Superior temporal gyrus (tissue), 1 donor: ENCODE results near the gene MMP15.
"Not testable (repeated sequence)": the region's sequence is repeated elsewhere in the genome, so short reads cannot be mapped to it uniquely, and the experiment has no call there.

Experiments
- DNase-seq: peaks from one replicate; pipeline ENCODE4 v3.0.0-alpha.2; 2016; ENCODE audit errors: extremely low spot score

MMP15 gene

DNA sequence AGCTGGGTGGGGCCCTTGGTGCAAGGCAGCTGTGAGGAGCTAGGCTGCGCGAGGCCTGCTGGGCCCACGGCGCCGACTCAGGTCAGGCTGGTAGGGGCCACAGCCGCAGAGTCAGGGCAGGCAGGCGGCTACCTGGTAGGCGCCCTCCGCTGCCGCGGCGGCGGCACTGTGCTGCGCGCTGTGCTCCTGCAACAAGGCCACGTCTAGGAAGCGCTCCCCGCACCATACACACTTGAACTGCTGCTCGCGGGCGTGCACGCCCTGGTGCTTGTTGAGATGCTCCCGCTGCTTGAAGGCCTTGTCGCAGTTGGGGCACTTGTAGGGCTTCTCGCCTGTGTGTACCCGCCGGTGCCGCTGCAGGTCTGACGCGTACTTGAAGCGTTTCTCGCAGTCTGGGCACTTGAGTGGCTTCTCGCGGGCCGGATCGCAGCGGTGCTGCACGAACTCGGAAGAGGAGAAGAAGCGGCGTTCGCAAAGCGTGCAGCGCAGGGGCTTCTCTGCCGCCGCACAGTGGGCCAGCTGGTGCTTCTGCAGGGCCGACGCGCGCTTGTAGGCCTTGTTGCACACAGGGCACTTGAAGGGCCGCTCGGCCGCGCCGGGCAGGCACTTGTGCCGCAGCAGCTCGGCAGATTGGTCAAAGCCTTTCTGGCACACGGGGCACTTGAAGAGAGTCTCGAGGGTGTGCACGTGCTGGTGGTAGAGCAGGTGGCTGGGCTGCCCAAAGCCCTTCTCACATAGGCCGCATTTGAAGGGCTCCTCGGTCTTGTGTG is 29.0 kb upstream of the MMP15 start:
- DNase-seq, result no peak

DNA sequence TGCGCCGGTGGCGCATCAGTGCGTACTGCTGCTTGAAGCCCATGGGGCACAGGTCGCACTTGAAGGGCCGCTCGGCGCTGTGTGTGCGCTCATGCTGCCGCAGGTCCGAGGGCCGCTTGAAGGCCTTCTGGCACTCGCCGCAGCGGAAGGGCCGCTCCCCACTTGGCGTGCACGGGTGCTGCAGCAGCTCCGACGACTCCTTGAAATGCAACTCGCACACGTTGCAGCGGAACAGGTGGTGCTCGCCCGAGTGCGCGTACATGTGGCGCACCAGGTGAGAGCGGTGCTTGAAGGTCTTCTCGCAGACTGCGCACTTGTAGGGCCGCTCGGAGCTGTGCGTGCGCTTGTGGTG is 28.4 kb upstream of the MMP15 start:
- no peak for DNase-seq

DNA sequence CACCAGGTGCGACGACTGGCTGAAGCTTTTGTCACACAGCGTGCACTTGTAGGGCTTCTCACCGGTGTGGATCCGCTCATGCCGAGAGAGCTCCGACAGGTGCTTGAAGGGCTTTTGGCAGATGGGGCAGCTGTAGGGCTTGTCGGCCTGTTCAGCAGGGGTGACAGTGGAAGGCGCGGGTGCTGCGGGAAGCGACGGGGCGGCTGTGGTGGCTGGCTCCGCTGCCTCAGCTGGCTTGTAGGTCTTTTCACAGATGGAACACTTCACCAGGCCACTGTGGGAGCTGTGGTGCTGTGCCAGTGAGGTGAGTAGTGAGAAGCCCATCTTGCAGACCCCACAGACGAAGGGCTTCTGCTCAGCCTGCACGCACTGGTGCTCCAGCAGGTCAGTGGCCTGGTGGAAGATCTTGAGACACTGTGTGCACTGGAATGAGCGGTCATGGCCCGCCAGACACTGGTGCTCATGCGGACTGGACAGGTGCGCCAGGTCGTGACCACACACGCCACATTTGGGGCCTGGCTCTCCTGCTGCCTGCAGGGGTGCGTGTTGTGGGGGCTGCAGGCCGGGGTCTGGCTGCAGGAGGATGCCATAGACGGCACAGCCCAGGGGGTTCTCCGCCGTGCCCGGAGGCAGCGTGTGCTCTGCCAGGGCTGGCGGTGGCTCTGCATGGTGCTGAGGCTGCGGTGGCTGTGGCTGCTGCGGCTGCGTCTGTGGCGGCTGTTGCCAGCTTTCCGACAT is 27.9 kb upstream of the MMP15 start:
- DNase-seq, result no peak

DNA sequence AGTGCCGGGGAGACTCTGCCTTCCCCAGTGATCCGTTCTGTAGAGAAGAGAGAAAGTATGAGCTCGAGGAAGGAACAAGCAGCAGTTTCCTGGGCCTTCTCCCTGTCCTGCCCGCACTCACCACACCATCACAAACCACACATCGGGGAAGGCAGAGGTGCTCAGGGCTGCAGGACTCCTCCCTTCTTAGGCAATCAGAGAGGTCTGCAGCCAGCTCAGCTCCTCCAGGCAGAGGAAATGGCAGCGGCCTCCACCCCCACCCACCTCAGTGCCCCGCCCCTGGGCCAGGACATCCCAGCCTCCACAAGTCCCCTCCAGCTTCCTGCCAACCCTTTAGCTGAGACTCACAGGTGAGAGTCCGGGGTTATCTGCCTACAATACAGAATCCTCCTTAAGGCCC is 27.1 kb upstream of the MMP15 start:
- DNase-seq, result no peak

DNA sequence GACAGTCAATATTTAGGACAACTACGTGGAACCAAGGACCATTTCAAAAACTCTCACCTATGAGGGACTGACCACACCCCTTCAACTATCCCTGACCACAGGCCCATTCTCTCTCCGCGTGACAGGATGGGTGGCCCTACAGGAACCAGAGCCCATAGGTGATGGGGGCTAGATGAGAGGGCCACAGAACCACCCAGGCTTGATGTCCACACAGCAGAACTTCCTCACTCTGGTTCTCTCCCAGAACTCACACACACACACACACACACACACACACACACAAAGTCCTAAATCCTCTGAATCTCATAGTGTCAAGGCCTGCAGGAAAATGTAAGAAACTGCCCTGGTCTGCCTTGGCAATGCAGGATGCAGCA is 26.6 kb upstream of the MMP15 start:
- no peak for DNase-seq

DNA sequence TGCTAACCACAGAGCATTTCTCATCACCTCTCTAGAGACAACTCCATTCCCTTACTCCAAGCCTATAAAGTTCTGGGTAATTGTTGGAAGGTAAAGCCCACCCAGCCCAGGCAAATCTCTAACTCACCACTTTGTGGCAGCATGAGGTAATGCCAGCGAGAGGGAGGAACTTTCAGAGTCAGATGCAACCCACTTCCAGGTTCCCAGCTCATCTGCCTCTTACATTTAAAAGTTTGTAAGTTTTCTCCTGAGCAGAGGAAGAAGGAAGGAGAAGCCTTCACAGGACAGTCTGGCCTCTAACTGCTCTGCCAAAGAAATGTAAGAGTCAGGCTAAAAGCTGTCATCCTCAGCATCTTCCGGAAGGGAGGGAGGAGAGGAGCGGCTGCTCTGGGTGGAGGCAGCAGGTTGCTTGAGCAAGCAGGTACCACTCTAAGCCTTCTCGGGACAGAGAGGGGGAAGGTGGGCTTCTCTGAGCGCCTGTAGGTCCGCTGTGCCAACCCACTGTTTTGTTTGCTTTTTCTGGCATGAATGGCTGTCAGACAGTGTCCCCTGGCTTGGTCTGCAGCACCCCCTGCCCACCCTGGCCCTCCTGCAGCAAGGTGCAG is 26.1 kb upstream of the MMP15 start:
- DNase-seq, result peak; percentile 18

DNA sequence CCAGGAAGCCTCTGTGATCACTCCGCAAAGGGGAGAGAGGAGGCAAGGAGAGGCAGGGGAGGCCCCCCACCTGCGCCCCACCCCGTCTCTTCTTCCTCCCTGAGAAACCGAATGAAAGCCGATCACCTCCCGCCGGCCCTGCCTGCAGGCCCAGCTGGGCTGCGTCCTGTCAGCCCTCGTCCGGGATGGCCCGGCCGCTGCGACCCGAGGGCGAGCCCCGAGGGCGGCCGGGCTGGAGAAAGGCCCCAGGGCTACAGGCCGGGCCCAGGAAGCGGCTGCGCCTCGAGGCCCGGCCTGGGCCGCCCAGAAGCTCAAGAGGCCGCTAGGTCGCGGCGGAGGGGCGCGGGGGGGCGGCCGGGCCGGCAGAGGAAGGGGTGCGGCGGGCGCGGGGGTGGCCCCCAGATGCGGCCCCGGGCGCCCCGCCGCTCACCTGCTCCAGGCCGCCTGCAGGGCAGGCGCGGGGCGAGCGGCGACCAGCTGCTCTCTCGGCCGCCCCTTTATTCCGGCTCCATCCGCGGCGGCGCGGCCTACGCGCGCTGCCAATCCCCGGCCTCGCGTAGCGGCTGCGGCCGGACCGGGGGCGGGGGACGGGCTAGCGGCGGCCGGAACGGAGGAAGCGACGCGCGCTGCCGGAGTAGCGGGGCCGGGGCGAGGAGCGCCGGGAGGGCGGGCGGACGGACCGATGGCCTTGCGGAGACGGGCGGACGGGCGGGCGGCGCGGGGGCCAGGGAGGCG is 25.4 kb upstream of the MMP15 start, which contains the start of gene ZNF319:
ZNF319 (minus strand) TSS at position 702 of the 735 bp plus-strand sequence. CDS start 2,407 bp downstream, outside the sequence.
- no peak for DNase-seq

DNA sequence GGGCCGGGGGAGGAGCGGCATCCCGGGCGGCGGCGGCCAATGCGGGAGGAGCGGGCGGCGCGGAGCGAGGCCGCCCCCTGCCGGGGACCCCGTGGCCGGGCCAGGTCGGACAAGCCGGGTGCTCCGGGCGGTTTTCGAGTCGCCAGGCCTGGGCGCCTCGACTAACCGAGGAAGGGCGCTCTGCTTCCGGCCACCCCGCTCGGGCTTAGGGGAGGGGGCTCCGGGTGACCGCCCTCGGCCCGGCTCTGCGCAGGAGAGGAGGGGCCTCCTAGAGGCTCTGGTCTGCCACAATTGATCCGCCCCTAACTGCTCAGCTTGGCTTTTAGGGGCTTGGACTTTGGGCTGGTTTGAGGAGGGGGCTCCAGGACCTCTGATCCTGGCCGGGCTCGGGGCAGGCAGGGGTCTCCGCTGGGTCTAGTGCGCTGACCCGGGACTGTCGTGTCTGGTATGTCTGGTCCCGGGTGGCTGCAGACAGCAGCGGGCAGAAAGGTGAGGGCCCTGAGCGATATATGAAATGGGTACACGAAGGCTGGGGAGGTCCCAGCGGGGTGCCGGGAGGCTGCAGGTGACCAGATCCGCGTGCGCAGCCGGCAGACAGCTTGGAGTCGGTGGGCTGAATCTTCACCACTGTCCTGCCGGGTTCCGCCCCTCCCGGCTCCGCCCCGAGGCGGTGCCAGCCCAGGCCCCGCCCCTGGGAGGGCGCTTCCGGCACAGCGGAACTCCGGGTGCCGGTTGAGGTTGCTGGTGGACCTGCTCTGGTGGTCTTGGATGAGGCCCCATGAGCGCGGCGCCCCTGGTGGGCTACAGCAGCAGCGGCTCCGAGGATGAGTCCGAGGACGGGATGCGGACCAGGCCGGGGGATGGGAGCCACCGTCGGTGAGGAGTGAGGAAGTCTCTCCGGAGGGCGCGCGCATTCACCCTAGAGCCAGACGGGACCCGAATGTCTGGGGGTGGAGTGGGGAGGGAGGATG is 24.6 kb upstream of the MMP15 start, which contains the start of gene USB1:
USB1 (plus strand) TSS at position 702 of the 971 bp plus-strand sequence; CDS start at position 779, 77 bp downstream.
- peak; percentile 87 for DNase-seq

DNA sequence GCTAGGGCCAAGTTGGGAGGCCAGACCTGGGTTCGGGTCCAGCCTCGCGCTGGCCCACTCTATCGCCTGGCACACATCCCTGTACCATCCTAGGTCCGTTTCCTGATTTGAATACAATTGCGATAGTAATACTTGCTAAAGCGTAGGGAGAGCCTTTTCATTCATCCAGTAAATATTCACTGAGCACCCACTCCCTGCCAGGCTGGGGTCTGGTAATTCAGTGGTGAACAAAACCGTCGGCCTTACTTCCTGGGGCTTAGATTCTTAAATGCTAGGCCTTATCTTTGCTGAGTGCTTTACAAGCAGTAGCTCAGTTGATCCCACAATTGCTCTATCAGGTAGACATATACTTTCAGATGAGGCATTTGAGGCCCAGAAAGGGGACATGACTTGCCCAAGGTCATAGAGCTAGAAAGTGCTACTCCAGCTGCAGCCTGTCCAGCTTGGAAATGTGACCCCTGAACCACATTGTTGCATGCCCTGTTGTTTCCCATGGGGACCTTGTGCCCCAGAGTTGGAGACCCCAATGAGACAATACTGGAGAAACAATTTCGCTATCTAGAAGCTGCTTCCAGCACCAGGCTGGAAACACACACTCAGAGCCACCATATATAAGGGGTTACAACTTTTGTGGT is 23.7 kb upstream of the MMP15 start:
- no peak for DNase-seq

DNA sequence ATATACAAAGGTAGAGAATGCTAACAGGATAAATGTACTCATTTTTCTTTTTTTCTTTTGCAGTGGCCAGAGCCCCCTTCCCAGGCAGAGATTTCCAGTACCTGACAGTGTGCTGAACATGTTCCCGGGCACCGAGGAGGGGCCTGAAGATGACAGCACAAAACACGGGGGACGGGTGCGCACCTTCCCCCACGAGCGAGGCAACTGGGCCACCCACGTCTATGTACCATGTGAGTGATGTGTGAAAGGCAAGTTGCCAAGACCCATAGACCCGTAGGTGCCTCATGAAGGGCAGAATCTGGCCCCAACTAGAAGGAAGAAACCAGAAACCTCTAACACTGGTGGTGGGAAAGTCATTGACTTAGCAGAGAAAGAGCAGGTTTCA is 23.1 kb upstream of the MMP15 start:
- no peak for DNase-seq

DNA sequence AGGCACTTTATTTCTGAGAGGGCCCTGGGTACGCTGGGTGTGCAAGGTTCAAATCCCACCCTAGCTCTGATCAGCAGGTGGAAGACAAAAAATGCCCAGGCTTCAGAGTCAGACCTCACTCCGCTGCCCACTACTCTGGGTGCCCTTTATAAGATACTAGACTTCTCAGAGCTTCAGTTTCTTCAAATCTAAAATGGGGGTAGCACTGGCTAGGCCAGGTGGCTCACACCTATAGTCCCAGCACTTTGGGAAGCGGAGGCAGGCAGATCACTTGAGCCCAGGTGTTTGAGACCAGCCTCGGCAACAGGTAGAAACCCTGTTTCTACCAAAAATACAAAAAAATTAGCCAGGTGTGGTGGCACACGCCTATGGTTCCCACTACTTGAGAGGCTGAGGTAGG is 22.6 kb upstream of the MMP15 start:
- DNase-seq, result no peak

DNA sequence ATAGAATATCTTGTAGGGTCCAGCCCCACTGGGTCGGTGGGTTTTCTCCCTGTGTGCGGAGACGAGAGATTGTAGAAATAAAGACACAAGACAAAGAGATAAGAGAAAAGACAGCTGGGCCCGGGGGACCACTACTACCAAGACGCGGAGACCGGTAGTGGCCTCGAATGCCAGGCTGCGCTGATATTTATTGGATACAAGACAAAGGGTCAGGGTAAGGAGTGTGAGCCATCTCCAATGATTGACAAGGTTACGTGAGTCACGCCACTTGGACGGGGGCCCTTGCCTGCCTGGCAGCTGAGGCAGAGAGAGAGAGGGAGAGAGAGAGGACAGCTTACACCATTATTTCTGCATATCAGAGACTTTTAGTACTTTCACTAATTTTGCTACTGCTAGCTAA is 20.8 kb upstream of the MMP15 start:
- not testable (repeated sequence) for DNase-seq

DNA sequence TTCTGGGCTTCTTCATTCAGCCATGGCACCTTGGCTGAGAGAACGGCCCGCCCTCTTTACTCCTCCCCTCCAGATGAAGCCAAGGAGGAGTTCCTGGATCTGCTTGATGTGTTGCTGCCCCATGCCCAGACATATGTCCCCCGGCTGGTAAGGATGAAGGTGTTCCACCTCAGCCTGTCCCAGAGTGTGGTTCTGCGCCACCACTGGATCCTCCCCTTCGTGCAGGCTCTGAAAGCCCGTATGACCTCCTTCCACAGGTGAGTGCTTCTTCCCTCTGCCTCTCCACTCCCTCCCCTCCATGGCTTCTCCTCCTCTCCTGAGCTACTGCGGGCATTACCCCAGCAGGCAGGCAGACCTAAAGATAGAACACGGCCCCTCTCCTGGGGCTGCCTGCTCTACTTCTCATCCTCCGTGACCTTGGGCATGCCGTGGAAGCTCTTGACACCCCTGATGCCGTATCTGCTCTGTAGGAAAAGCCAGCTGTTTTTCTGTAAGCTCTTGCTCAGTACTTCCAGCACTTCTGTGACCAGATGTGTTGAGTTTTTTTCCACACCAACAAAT is 15.6 kb upstream of the MMP15 start:
- no peak for DNase-seq

DNA sequence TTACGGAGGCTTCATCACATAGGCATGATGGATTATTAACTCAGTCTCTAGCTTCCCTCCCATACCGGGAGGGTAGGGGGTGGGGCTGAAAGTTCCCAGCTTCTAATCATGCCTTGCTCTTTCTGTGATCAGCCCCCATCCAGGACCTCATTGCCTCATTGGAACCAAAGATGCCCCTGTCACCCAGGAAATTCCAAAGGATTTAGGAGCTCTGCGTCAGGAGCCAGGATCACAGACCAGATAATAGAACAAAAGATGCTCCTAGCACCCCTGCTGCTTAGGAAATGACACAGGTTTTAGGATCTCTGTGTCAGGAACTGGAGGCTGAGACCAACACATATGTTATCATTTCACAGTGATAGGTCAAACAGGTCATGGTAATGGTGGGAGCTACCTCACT is 14.7 kb upstream of the MMP15 start:
- DNase-seq, result no peak

DNA sequence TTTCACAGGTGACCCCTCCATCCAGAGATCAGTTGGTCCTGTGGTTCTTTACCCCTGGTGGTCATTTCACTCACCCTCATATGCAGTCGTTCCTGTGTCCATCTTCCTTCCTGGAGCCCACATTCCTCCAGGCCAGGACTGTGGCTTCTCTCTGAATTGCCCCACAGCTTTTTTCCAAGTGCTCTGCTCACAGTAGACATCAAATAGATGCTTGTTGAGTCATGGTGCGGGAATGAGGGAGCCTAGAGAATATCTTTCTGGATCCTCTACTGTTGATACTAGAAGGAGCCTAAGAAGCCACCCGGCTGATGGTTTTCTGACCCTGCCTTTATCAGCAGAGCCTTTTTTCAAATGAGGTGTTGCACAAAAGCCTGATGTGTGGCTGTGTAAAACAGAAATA is 13.9 kb upstream of the MMP15 start:
- DNase-seq, result no peak

DNA sequence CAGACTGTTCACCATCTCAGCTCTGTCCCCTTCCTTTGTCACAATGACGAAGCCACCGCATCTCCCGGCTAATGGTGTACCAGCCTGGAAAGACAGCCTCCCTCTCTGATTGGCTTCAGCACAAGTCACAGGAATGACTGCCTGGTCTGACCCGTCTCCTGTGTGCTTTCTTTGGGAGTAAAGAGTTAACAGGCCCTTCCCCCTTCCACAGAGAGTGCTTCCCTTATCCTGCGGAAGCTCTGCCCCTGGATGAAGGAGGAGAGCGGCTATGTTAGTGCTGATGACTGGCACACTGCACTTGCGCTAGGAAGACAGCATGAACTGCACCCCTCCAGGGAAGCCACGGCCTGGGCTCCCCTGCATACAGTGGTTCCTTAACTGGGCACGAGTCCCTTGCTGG is 13.1 kb upstream of the MMP15 start:
- DNase-seq, result no peak

DNA sequence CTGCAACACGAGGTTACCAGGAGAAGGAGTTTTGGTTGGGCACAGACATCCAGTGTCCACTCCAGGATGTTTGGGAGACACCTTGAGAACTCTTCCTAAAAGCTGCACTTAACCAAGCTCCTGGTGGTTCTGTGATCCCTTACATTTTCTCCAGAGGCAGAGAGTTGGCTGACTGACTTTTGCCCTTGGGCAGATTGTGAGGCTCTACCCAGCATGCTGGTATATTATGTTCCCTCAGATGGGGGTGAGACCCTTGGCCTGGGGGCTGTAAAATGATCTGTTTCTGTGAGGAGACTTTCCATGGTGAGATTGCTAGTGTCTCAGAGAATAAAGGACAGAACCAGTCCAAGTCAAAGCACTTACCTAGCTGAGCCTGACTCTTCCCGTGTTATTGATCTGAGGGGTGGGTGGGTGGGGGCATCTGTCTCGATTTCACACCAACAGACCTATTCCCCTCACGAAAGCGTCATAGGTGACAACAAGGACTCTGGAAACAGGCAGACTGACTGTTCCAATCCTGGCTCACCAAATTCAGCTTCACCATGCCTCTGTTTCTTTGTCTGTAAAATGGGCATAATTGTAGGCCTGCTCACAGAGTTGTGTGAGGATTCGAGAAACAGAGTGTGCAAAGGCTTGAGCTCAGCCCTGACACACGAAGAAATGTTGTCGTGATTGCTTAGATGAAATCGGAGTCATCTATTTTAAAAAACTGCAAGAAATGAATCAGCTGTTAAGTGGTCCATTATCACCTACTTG is 12.2 kb upstream of the MMP15 start:
- DNase-seq, result no peak

DNA sequence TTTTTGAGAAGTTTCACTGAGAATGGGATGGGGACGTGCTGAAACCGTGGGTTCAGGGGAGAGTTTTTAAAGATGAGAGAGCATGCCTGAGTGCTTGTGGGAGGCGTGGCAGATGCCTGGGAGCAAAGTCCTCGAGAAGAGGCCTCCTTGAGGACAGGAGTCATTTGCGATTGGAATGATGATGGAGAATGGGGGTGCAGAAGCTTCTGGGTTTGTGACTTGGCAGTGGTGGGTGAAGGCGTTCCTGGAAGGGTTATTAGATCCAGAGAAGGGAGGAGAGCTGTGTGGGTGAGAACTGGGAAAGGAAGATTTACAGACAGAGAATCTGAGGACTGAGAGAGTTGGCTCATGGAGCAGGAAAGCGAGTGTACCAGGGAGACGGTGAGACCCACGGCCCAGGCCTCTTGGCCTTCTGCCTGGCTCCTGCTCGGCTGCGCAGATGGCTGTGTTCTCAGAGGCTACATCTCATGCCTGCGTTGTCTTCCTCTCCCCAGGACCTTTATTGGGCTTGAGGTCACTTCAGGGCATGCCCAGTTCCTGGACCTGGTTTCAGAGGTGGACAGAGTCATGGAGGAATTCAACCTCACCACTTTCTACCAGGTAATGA is 8.6 kb upstream of the MMP15 start:
- no peak for DNase-seq

DNA sequence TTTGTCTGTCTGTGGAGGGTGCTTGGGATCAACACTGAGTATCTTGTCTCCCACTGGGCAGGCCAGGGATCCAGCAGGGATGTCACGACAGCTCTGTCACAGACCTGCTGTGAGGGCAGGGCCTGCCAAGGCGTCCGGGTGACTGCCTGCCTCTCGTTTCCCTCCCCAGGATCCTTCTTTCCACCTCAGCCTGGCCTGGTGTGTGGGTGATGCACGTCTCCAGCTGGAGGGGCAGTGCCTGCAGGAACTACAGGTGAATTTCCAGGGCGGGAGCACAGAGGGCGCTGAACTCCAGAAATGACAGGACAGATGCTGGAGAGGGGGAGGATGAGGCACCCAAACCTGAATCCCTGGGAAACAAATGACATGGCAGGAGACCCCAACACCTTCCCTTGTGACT is 6.8 kb upstream of the MMP15 start:
- no peak for DNase-seq
